ENCODE results near the gene ADGRL3. TPM values are rescaled to one million over a fixed set of nuclear protein-coding genes. Genes with fewer than 3 reads are reported as not detected.

ADGRL3 gene
- total RNA-seq, 1 donor from 2014 or later, result 18.7 TPM

DNA sequence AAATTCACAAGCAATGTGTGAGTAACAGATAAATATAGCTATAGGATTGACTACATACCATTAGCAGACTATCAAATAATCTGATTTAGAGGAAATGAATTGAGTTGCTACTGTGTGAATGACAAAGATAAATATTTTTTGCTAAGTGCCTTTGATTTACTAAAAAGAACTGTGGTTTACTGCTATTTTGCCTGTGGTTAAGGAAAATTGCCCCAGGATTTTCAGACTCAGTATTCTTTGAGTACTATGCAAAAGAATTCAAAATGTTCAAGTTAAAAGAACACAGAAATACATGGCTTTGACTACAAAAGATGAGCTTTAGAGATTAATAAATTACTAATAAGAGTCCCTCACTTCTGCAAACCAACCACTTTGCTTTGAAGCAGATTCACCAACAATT, 853.8 kb downstream of the ADGRL3 start:
- Mint-ChIP-seq H3K9me3 (ENCODE audit: unreplicated experiment) (no peaks in the 10 kb centered on the region), H3K4me3 (ENCODE audit: unreplicated experiment) (no peak overlapping the region), H3K36me3 (ENCODE audit: unreplicated experiment) (no peaks in the 10 kb centered on the region), H3K27ac (ENCODE audit: unreplicated experiment) (no peak overlapping the region), H3K4me1 (ENCODE audit: unreplicated experiment) (peaks cover 6% of the 10 kb centered on the region), H3K27me3 (ENCODE audit: unreplicated experiment) (no peaks in the 10 kb centered on the region)
- no peak for DNase-seq (ENCODE audit: extremely low spot score, unreplicated experiment)
- TF ChIP-seq, protein P1, sequence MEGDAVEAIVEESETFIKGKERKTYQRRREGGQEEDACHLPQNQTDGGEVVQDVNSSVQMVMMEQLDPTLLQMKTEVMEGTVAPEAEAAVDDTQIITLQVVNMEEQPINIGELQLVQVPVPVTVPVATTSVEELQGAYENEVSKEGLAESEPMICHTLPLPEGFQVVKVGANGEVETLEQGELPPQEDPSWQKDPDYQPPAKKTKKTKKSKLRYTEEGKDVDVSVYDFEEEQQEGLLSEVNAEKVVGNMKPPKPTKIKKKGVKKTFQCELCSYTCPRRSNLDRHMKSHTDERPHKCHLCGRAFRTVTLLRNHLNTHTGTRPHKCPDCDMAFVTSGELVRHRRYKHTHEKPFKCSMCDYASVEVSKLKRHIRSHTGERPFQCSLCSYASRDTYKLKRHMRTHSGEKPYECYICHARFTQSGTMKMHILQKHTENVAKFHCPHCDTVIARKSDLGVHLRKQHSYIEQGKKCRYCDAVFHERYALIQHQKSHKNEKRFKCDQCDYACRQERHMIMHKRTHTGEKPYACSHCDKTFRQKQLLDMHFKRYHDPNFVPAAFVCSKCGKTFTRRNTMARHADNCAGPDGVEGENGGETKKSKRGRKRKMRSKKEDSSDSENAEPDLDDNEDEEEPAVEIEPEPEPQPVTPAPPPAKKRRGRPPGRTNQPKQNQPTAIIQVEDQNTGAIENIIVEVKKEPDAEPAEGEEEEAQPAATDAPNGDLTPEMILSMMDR (IDR thresholded peaks at IDR 0.05), result no peak

DNA sequence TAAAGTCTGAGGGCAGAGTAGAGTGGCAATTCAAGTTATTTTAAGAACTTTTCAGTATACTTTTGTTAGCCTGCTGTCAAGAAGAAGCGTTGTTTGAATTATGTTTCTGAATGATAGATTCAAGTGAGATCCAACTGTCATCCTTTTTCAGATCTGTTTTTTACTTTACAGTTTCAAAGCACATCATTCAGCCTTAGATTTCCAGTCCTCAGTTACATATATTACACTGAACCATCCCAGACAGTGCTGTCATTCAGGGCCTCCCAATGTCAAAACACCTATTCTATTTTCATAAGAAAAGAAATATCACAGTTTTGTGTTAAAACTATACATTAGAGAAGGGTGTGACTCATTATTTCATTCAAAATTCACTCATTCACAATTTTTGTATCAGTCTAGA, 856.9 kb downstream of the ADGRL3 start:
- no peaks in the 10 kb centered on the region for H3K36me3 Mint-ChIP-seq (ENCODE audit: unreplicated experiment)
- peaks cover 6% of the 10 kb centered on the region for H3K4me1 Mint-ChIP-seq (ENCODE audit: unreplicated experiment)
- TF ChIP-seq, protein P1 (IDR thresholded peaks at IDR 0.05), result no peak
- H3K27ac Mint-ChIP-seq (ENCODE audit: unreplicated experiment), result no peak overlapping the region
- no peak overlapping the region for H3K4me3 Mint-ChIP-seq (ENCODE audit: unreplicated experiment)
- DNase-seq (ENCODE audit: extremely low spot score, unreplicated experiment), result no peak
- peaks cover 8% of the 10 kb centered on the region for H3K9me3 Mint-ChIP-seq (ENCODE audit: unreplicated experiment)
- H3K27me3 Mint-ChIP-seq (ENCODE audit: unreplicated experiment), result no peaks in the 10 kb centered on the region

DNA sequence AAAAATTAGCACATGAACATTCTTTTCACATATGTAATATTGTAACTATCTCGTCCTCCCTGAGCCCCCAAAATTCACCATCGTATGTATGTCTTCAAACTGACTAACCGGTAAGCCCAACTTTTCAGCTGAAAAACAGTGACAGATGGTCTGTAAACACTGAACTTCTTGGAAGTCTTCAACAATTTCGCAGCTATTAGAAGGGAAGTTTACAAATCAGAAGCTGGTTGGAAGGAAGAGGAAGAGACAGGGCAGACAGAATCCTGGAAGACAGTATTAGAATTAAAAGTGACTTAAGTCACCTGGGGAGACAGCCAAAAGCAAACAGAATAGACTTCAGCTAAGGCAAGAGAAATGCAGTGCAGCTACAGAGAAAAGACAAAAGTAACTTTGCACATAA, 858.4 kb downstream of the ADGRL3 start:
- no peak for DNase-seq (ENCODE audit: extremely low spot score, unreplicated experiment)
- Mint-ChIP-seq H3K4me1 (ENCODE audit: unreplicated experiment) (peaks cover 5% of the 10 kb centered on the region), H3K27me3 (ENCODE audit: unreplicated experiment) (no peaks in the 10 kb centered on the region), H3K4me3 (ENCODE audit: unreplicated experiment) (no peak overlapping the region), H3K27ac (ENCODE audit: unreplicated experiment) (no peak overlapping the region), H3K9me3 (ENCODE audit: unreplicated experiment) (peaks cover 8% of the 10 kb centered on the region), H3K36me3 (ENCODE audit: unreplicated experiment) (no peaks in the 10 kb centered on the region)
- TF ChIP-seq, protein P1 (IDR thresholded peaks at IDR 0.05), result no peak

DNA sequence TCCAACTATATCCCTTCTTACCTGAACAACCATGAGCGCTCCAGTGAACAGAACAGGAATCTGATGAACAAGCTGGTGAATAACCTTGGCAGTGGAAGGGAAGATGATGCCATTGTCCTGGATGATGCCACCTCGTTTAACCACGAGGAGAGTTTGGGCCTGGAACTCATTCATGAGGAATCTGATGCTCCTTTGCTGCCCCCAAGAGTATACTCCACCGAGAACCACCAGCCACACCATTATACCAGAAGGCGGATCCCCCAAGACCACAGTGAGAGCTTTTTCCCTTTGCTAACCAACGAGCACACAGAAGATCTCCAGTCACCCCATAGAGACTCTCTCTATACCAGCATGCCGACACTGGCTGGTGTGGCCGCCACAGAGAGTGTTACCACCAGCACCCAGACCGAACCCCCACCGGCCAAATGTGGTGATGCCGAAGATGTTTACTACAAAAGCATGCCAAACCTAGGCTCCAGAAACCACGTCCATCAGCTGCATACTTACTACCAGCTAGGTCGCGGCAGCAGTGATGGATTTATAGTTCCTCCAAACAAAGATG, 870.2 kb downstream of the ADGRL3 start:
- TF ChIP-seq, protein P1 (IDR thresholded peaks at IDR 0.05), result no peak
- Mint-ChIP-seq H3K9me3 (ENCODE audit: unreplicated experiment) (no peaks in the 10 kb centered on the region), H3K36me3 (ENCODE audit: unreplicated experiment) (peaks cover 4% of the 10 kb centered on the region), H3K27ac (ENCODE audit: unreplicated experiment) (no peak overlapping the region), H3K4me3 (ENCODE audit: unreplicated experiment) (no peak overlapping the region), H3K27me3 (ENCODE audit: unreplicated experiment) (no peaks in the 10 kb centered on the region), H3K4me1 (ENCODE audit: unreplicated experiment) (peaks cover 3% of the 10 kb centered on the region)
- DNase-seq (ENCODE audit: extremely low spot score, unreplicated experiment), result no peak

DNA sequence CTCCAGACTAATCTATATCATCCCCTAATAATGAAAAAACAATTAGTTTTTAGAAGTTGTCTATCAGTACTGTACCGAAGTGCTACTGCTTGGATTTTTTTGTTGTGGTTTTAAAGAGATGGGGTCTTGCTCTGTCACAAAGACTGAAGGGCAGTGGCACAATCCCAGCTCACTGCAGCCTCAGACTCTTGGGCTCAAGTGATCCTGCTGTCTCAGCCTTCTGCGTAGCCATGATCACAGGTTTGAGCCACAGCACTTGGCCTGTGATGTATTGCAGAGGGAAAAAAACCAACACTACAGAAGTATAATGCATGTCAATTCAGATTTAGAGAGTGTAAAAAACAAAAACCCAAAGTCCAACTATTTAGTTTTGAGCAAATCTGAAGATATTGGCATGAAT, 875.0 kb downstream of the ADGRL3 start:
- no peaks in the 10 kb centered on the region for H3K4me1 Mint-ChIP-seq (ENCODE audit: unreplicated experiment)
- no peaks in the 10 kb centered on the region for H3K27me3 Mint-ChIP-seq (ENCODE audit: unreplicated experiment)
- no peak for DNase-seq (ENCODE audit: extremely low spot score, unreplicated experiment)
- H3K9me3 Mint-ChIP-seq (ENCODE audit: unreplicated experiment), result no peaks in the 10 kb centered on the region
- TF ChIP-seq, protein P1 (IDR thresholded peaks at IDR 0.05), result no peak
- peaks cover 4% of the 10 kb centered on the region for H3K36me3 Mint-ChIP-seq (ENCODE audit: unreplicated experiment)
- H3K27ac Mint-ChIP-seq (ENCODE audit: unreplicated experiment), result no peak overlapping the region
- H3K4me3 Mint-ChIP-seq (ENCODE audit: unreplicated experiment), result no peak overlapping the region

Measured in osteocyte (in vitro differentiated cells).